H1 (cell line): ENCODE data around the gene EPHB1. TPM values are rescaled to one million over a fixed set of nuclear protein-coding genes. Genes with fewer than 3 reads are reported as not detected.

Source experiments
- CTCF ChIA-PET: fragments of 300-600 bp; sonication (Branson Sonifier 250); formaldehyde crosslinking; loops from one replicate; lab custom pipeline; 2021; ENCODE audit not compliant: partially characterized antibody; lab: Charles Lee
- POLR2A ChIA-PET: fragments of 300-600 bp; sonication (Branson Sonifier 250); formaldehyde crosslinking; loops from one replicate; lab custom pipeline; 2021; ENCODE audit warnings: inconsistent platforms; ENCODE audit not compliant: partially characterized antibody; lab: Charles Lee
- DNase-seq, 2 experiments: peaks; one replicate each; pipeline versions ENCODE4 v3.0.0 to v3.0.0-alpha.2; 2010 to 2022; ENCODE audit warnings: low spot score in 2 of 2, low read depth in 1 of 2, mixed read lengths in 1 of 2
- FAIRE-seq: peaks from 2 replicates; lab custom pipeline; 2011; peaks lifted over from hg19 to GRCh38; lab: Jason Lieb, UNC
- H2AFZ ChIP-seq: 2 replicates; pipeline ENCODE4 v1.8.1; 2012; ENCODE audit warnings: low read length, inconsistent platforms
- H2AK5ac ChIP-seq: 2 replicates; pipeline ENCODE4 v1.6.1; 2013; ENCODE audit warnings: low read depth, low read length
- H2BK120ac ChIP-seq: replicated peaks from 2 replicates; pipeline ENCODE3; 2013; ENCODE audit warnings: low read depth, low read length, inconsistent platforms
- H2BK12ac ChIP-seq: 2 replicates; pipeline ENCODE4 v1.6.1; 2013; ENCODE audit warnings: low read depth, low read length
- H2BK15ac ChIP-seq: 2 replicates; pipeline ENCODE4 v1.6.1; 2013; ENCODE audit warnings: low read length
- H2BK20ac ChIP-seq: 2 replicates; pipeline ENCODE4 v1.6.1; 2013; ENCODE audit warnings: low read length
- H2BK5ac ChIP-seq: 2 replicates; pipeline ENCODE4 v1.6.1; 2013; ENCODE audit warnings: low read depth, low read length
- H3K14ac ChIP-seq: 2 replicates; pipeline ENCODE4 v1.6.1; 2013; ENCODE audit warnings: inconsistent platforms; ENCODE audit not compliant: insufficient read length
- H3K18ac ChIP-seq: 2 replicates; pipeline ENCODE4 v1.6.1; 2013; ENCODE audit warnings: low read length; ENCODE audit errors: extremely low read depth
- H3K23ac ChIP-seq: 2 replicates; pipeline ENCODE4 v1.6.1; 2013; ENCODE audit warnings: inconsistent platforms; ENCODE audit not compliant: insufficient read length
- H3K23me2 ChIP-seq: 2 replicates; pipeline ENCODE4 v1.6.1; 2013; ENCODE audit warnings: low read depth, low read length
- H3K27ac ChIP-seq: 2 replicates; pipeline ENCODE4 v1.6.1; 2011; ENCODE audit warnings: low read depth, low read length, inconsistent platforms
- H3K27me3 ChIP-seq, 4 experiments: replicated peaks in 1 of 4; 1 replicate in 1 of 4; 2 replicates in 3 of 4; pipeline versions ENCODE4 v1.6.1 to v1.8.1; 2011 to 2013; ENCODE audit warnings: low read length in 3 of 4, mild to moderate bottlenecking in 3 of 4, inconsistent platforms in 2 of 4, mixed read lengths in 2 of 4, moderate library complexity in 1 of 4; ENCODE audit not compliant: control insufficient read depth in 3 of 4, insufficient read depth in 3 of 4; ENCODE audit errors: extremely low read depth in 1 of 4
- H3K36me3 ChIP-seq, 4 experiments: 2 replicates each; pipeline versions ENCODE4 v1.6.1 to v1.8.1; 2011 to 2013; ENCODE audit warnings: mild to moderate bottlenecking in 4 of 4, low read length in 3 of 4, moderate library complexity in 2 of 4, control low read depth in 1 of 4, inconsistent platforms in 1 of 4; ENCODE audit not compliant: insufficient read depth in 4 of 4, control insufficient read depth in 2 of 4
- H3K4ac ChIP-seq: replicated peaks from 2 replicates; pipeline ENCODE3; 2013; ENCODE audit warnings: low read length, low read depth, mixed read lengths, inconsistent platforms; ENCODE audit not compliant: insufficient read length
- H3K4me1 ChIP-seq, 4 experiments: replicated peaks in 1 of 4; 1 replicate in 1 of 4; 2 replicates in 3 of 4; pipeline versions ENCODE4 v1.6.1 to v1.8.1; 2011 to 2013; ENCODE audit warnings: low read length in 3 of 4, inconsistent platforms in 2 of 4, mixed read lengths in 1 of 4; ENCODE audit not compliant: insufficient read depth in 4 of 4, control insufficient read depth in 3 of 4
- H3K4me2 ChIP-seq, 2 experiments: 2 replicates each; pipeline versions ENCODE4 v1.6.1 to v1.8.1; 2011 to 2013; ENCODE audit warnings: low read depth in 2 of 2, low read length in 2 of 2, control low read depth in 1 of 2, inconsistent platforms in 1 of 2, mild to moderate bottlenecking in 1 of 2; ENCODE audit not compliant: insufficient read depth in 1 of 2
- H3K4me3 ChIP-seq, 4 experiments: fragments of 200-600, 300-600 bp in 1 of 4; sonication (generic), shearing (Covaris generic), sonication (Bioruptor Twin) in 1 of 4; 2 replicates each; pipeline versions ENCODE4 v1.5.1 to v1.8.1; 2011 to 2016; ENCODE audit warnings: low read length in 4 of 4, low read depth in 3 of 4, control low read depth in 2 of 4, inconsistent platforms in 2 of 4, mild to moderate bottlenecking in 2 of 4, mixed read lengths in 1 of 4, moderate library complexity in 1 of 4; ENCODE audit not compliant: insufficient read depth in 2 of 4; ENCODE audit errors: extremely low read depth in 1 of 4
- H3K56ac ChIP-seq: replicated peaks from 2 replicates; pipeline ENCODE3; 2013; ENCODE audit warnings: low read depth, mild to moderate bottlenecking, mixed read lengths, low read length, inconsistent platforms; ENCODE audit not compliant: insufficient read length
- H3K79me1 ChIP-seq: 2 replicates; pipeline ENCODE4 v1.6.1; 2013; ENCODE audit warnings: low read depth, low read length, control low read depth
- H3K79me2 ChIP-seq, 2 experiments: 2 replicates each; pipeline versions ENCODE4 v1.6.1 to v1.8.1; 2012 to 2013; ENCODE audit warnings: low read length in 2 of 2, mild to moderate bottlenecking in 2 of 2, inconsistent platforms in 1 of 2; ENCODE audit not compliant: insufficient read depth in 2 of 2, control insufficient read depth in 1 of 2
- H3K9ac ChIP-seq, 4 experiments: replicated peaks in 1 of 4; 1 replicate in 1 of 4; 2 replicates in 3 of 4; pipeline versions ENCODE4 v1.6.1 to v1.8.1; 2011 to 2013; ENCODE audit warnings: low read depth in 3 of 4, low read length in 3 of 4, control low read depth in 2 of 4, mild to moderate bottlenecking in 2 of 4, moderate library complexity in 2 of 4, inconsistent platforms in 1 of 4; ENCODE audit errors: extremely low read depth in 1 of 4
- H3K9me3 ChIP-seq, 2 experiments: 2 replicates each; pipeline versions ENCODE4 v1.6.1 to v1.8.1; 2012 to 2013; ENCODE audit warnings: mild to moderate bottlenecking in 2 of 2, moderate library complexity in 2 of 2, control low read depth in 1 of 2, inconsistent platforms in 1 of 2, low read depth in 1 of 2, low read length in 1 of 2, mixed read lengths in 1 of 2; ENCODE audit not compliant: insufficient read depth in 2 of 2
- H4K20me1 ChIP-seq, 2 experiments: replicated peaks in 1 of 2; 2 replicates each; pipeline versions ENCODE3 to v1.8.1; 2011 to 2013; ENCODE audit warnings: inconsistent platforms in 2 of 2, low read length in 2 of 2, mild to moderate bottlenecking in 1 of 2; ENCODE audit not compliant: insufficient read depth in 2 of 2, control insufficient read depth in 1 of 2
- H4K5ac ChIP-seq: 2 replicates; pipeline ENCODE4 v1.6.1; 2013; ENCODE audit warnings: low read length, low read depth, mixed read lengths, inconsistent platforms; ENCODE audit not compliant: insufficient read length
- H4K8ac ChIP-seq: 2 replicates; pipeline ENCODE4 v1.8.0; 2013; ENCODE audit warnings: mild to moderate bottlenecking, moderate library complexity, low read length, inconsistent platforms; ENCODE audit not compliant: insufficient read depth; ENCODE audit errors: extremely low read depth
- H4K91ac ChIP-seq: replicated peaks from 2 replicates; pipeline ENCODE3; 2013; ENCODE audit warnings: low read length, mixed read lengths, inconsistent platforms; ENCODE audit not compliant: insufficient read length
- ATF2 ChIP-seq: IDR thresholded peaks from 2 replicates; pipeline ENCODE4 v1.6.1; 2012; ENCODE audit warnings: low read length, inconsistent platforms
- CEBPB ChIP-seq: IDR thresholded peaks from 2 replicates; pipeline ENCODE4 v1.6.1; 2012; ENCODE audit warnings: low read depth, low read length
- KDM4A ChIP-seq: IDR thresholded peaks from one replicate; pipeline ENCODE4 v1.7.1; 2012; ENCODE audit warnings: low read depth, mild to moderate bottlenecking, moderate library complexity, low read length, inconsistent platforms; ENCODE audit not compliant: severe bottlenecking
- NANOG ChIP-seq: IDR thresholded peaks from 2 replicates; pipeline ENCODE4 v1.6.1; 2011; ENCODE audit warnings: low read length, low read depth, mild to moderate bottlenecking, inconsistent platforms; ENCODE audit not compliant: insufficient read depth, poor library complexity, severe bottlenecking
- NRF1 ChIP-seq: IDR thresholded peaks from 2 replicates; pipeline ENCODE4 v1.6.1; 2011; ENCODE audit warnings: mild to moderate bottlenecking, low read depth, low read length, improper control_type of control experiment
- PHF8 ChIP-seq: fragments of 200-600 bp; sonication (generic); conservative IDR thresholded peaks from 2 replicates; pipeline ENCODE4 v1.7.1; 2012; ENCODE audit warnings: low read depth, mild to moderate bottlenecking, inconsistent platforms, low read length, moderate library complexity
- POLR2AphosphoS5 ChIP-seq: IDR thresholded peaks from 2 replicates; pipeline ENCODE4 v1.6.1; 2011; ENCODE audit warnings: low read depth, low read length
- RBBP5 ChIP-seq: IDR thresholded peaks from 2 replicates; pipeline ENCODE4 v1.7.1; 2012; ENCODE audit warnings: low read depth, mild to moderate bottlenecking, inconsistent platforms, low read length, moderate library complexity, borderline replicate concordance
- RNF2 ChIP-seq: fragments of 200-900, 300-1000 bp; sonication (generic); IDR thresholded peaks from 2 replicates; pipeline ENCODE4 v1.7.1; 2016; ENCODE audit warnings: borderline replicate concordance, low read depth, mild to moderate bottlenecking, antibody characterized with exemption, low read length; ENCODE audit not compliant: poor library complexity, severe bottlenecking; ENCODE audit errors: missing control alignments
- SIN3A ChIP-seq, 2 experiments: IDR thresholded peaks in 1 of 2; conservative IDR thresholded peaks in 1 of 2; 2 replicates each; pipeline ENCODE4 v1.6.1; 2011 to 2012; ENCODE audit warnings: low read length in 2 of 2, improper control_type of control experiment in 1 of 2, low read depth in 1 of 2, mild to moderate bottlenecking in 1 of 2
- SRF ChIP-seq: IDR thresholded peaks from 2 replicates; pipeline ENCODE4 v1.6.1; 2011; ENCODE audit warnings: mild to moderate bottlenecking, low read depth, low read length, moderate library complexity
- TEAD4 ChIP-seq: IDR thresholded peaks from 2 replicates; pipeline ENCODE4 v1.6.1; 2012; ENCODE audit warnings: low read depth, low read length, inconsistent platforms, mixed read lengths
- WGBS, 2 experiments: shearing (Covaris generic) in 1 of 2; methylation state at CpG; one replicate each; pipeline versions ENCODE4 v1.1.6 to v1.1.7; 2013 to 2015; ENCODE audit warnings: low lambda C conversion rate in 2 of 2, mixed read lengths in 2 of 2, inconsistent platforms in 1 of 2, low coverage in 1 of 2, missing lambda C conversion rate in 1 of 2; ENCODE audit not compliant: insufficient replicate concordance in 2 of 2, insufficient coverage in 1 of 2, insufficient read length in 1 of 2; ENCODE audit errors: extremely low coverage in 1 of 2, missing lambda C conversion rate in 1 of 2; 5-methylcytosine and 5-hydroxymethylcytosine counted together
- polyA plus RNA-seq, 7 experiments: library from polyadenylated mRNA; depleted of rRNA in 3 of 7; stranded (reverse) in 5 of 7; unstranded in 2 of 7; fragments of >200 nt in 5 of 7; fragments of 200-250 nt in 2 of 7; gene quantifications; 1 replicate in 5 of 7; 2 replicates in 1 of 7; 4 replicates in 1 of 7; pipeline versions ENCODE4 v1.2.1 to v1.2.3, GENCODE V29; 2011 to 2013; ENCODE audit warnings: missing spikeins in 2 of 7, mixed read lengths in 2 of 7
- total RNA-seq: library from RNA; stranded (reverse); fragmentation: NEBNext Ultra II Directional; extraction: Animal tissue kit (Norgen Biotek cat#: 25700); gene quantifications from 2 replicates; pipeline ENCODE4 v1.2.1, GENCODE V29; 2021

Gene EPHB1
- total and polyA plus RNA-seq, 2 of the 8 experiments (the other 6 are each of a cell fraction or from before 2014, with no cell fraction given) = 3.5 to 5.9 TPM

- 89% methylated on average over 2 of the region's 2 CpGs; no CpG with 5 or more reads in 1 of the 2 experiments for WGBS, 2 experiments
- Histone ChIP-seq H2AK5ac (no peak overlapping the region), H4K20me1 (no peaks in the 10 kb centered on the region), H3K27ac (no peak overlapping the region), H3K56ac (no peak overlapping the region), H2BK20ac (no peak overlapping the region), H3K4me2 (no peak overlapping the region), H3K23me2 (no peaks in the 10 kb centered on the region; the same call in 1 of the 2 replicates), H3K18ac (no peak overlapping the region), H2BK12ac (no peak overlapping the region), H3K9me3 (peaks cover 11 to 14% of the 10 kb centered on the region in 2 experiments), H3K9ac (no peak overlapping the region), H2BK15ac (no peak overlapping the region), H4K5ac (no peak overlapping the region), H3K4me3 (no peak overlapping the region), H3K36me3 (peaks cover 0 to 8% (median 2%) of the 10 kb centered on the region in 4 experiments; a peak in 2 of 8 replicates), H3K27me3 (no peaks in the 10 kb centered on the region), H4K91ac (no peak overlapping the region), H2BK5ac (no peak overlapping the region), H3K4me1 (no peaks in the 10 kb centered on the region), H4K8ac (no peak overlapping the region), H3K4ac (no peak overlapping the region), H3K79me1 (no peaks in the 10 kb centered on the region), H3K79me2 (no peaks in the 10 kb centered on the region), H3K14ac (no peak overlapping the region), H2AFZ (no peak overlapping the region), H2BK120ac (no peak overlapping the region), H3K23ac (no peak overlapping the region)
- ChIA-PET POLR2A (no interaction called here), CTCF (interaction anchor here (1.0 to 2.4 kb wide), 2 partner anchors 161 to 836 kb away, joined by 4 to 7 read pairs; partner anchors contain the start of gene EPHB1)
- no peak for FAIRE-seq
- no peak for DNase-seq
- TF ChIP-seq CEBPB = no peak
- no peak for TF ChIP-seq POLR2AphosphoS5
- no peak for TF ChIP-seq TEAD4
- TF ChIP-seq SRF = no peak
- TF ChIP-seq ATF2 = no peak
- TF ChIP-seq RBBP5 = no peak
- no peak for TF ChIP-seq SIN3A (conservative IDR thresholded peaks at IDR 0.05 in 1 of 2, IDR thresholded peaks at IDR 0.05 in 1 of 2; ENCODE audit: low read depth in 1 of 2, low read length in 2 of 2)
- no peak for TF ChIP-seq NANOG
- no peak for TF ChIP-seq PHF8
- TF ChIP-seq RNF2 = no peak
- TF ChIP-seq KDM4A = no peak
- TF ChIP-seq NRF1 = no peak
Observed at GRCh38 chr3:134955874-134956273, 160.8 kb downstream of the EPHB1 start.
